Activated gamma-delta T cell (primary cell): ENCODE results near the gene PIWIL1.

Source experiments
- DNase-seq: peaks from one replicate; lab custom pipeline; 2025; lab: John Stamatoyannopoulos, UW
- total RNA-seq, 2 donors: gene quantifications; one replicate each; lab custom pipeline; 2026; lab: John Stamatoyannopoulos, UW

PIWIL1 gene
- total RNA-seq: 0 to 0.04 reads per million in 2 donors

GRCh38 chr12:130337488-130338303 is at the start of gene PIWIL1:
Gene PIWIL1 (plus strand): TSS chr12:130337887. CDS start chr12:130342592, 4,705 bp downstream.
- no peak for DNase-seq

GRCh38 chr12:130288206-130288605 is 49.5 kb upstream of the PIWIL1 start:
- no peak for DNase-seq

- DNase-seq: no peak
These were observed 49.0 kb upstream of the PIWIL1 start for GRCh38 chr12:130288691-130289090.

- no peak for DNase-seq
These were observed 47.6 kb upstream of the PIWIL1 start for GRCh38 chr12:130290114-130290513.

- DNase-seq: no peak
These were observed 39.2 kb upstream of the PIWIL1 start for GRCh38 chr12:130298322-130299021.

GRCh38 chr12:130299574-130299973 is 38.1 kb upstream of the PIWIL1 start:
- no peak for DNase-seq

- no peak for DNase-seq
These were observed 37.6 kb upstream of the PIWIL1 start for GRCh38 chr12:130300090-130300489.

- DNase-seq: no peak
These were observed 36.8 kb upstream of the PIWIL1 start for GRCh38 chr12:130300737-130301535.

- no peak for DNase-seq
These were observed 36.1 kb upstream of the PIWIL1 start for GRCh38 chr12:130301559-130301958.

GRCh38 chr12:130303781-130304180 is 33.9 kb upstream of the PIWIL1 start:
- no peak for DNase-seq

- DNase-seq: no peak
These were observed 29.8 kb upstream of the PIWIL1 start for GRCh38 chr12:130307859-130308258.

GRCh38 chr12:130308393-130308792 is 29.3 kb upstream of the PIWIL1 start:
- no peak for DNase-seq

- DNase-seq: no peak
These were observed 21.4 kb upstream of the PIWIL1 start for GRCh38 chr12:130316251-130316650.

- no peak for DNase-seq
These were observed 17.2 kb upstream of the PIWIL1 start for GRCh38 chr12:130320536-130320935.

GRCh38 chr12:130322263-130322662 is 15.4 kb upstream of the PIWIL1 start:
- no peak for DNase-seq

- DNase-seq: no peak
These were observed 7.0 kb upstream of the PIWIL1 start for GRCh38 chr12:130330685-130331084.

GRCh38 chr12:130331146-130331545 is 6.5 kb upstream of the PIWIL1 start:
- DNase-seq: no peak

GRCh38 chr12:130333341-130333740 is 4.3 kb upstream of the PIWIL1 start:
- DNase-seq: no peak

GRCh38 chr12:130334399-130334798 is 3.3 kb upstream of the PIWIL1 start:
- DNase-seq: no peak

- no peak for DNase-seq
These were observed 2.8 kb upstream of the PIWIL1 start for GRCh38 chr12:130334937-130335336.

- no peak for DNase-seq
These were observed 1.9 kb upstream of the PIWIL1 start for GRCh38 chr12:130335517-130336392.
